HepG2 (cell line): Measurements from ENCODE around the gene ZNF189. TPM values are rescaled to one million over a fixed set of nuclear protein-coding genes. Genes with fewer than 3 reads are reported as not detected.
A peak's percentile ranks its signal among the peaks of the same experiment; 100 is the strongest.

ENCODE experiments used
- CHD4 ChIP-seq: fragments of 200-600 bp; sonication (generic); IDR thresholded peaks from 2 replicates; pipeline ENCODE4 v1.7.0; 2017; ENCODE audit warnings: mild to moderate bottlenecking, low read length, borderline replicate concordance
- EEA1 ChIP-seq: sonication (generic); formaldehyde crosslinking; IDR thresholded peaks from 2 replicates; pipeline ENCODE4 v1.5.1; 2020; ENCODE audit warnings: mild to moderate bottlenecking, missing genetic modification reagents, borderline replicate concordance
- FIP1L1 ChIP-seq: fragments of 200-400 bp; formaldehyde crosslinking; IDR thresholded peaks from 2 replicates; pipeline ENCODE4 v1.6.1; 2018; ENCODE audit warnings: low read depth, mild to moderate bottlenecking, low read length, moderate library complexity, borderline replicate concordance; ENCODE audit not compliant: insufficient read depth
- FOXM1 ChIP-seq: sonication (generic); formaldehyde crosslinking; IDR thresholded peaks from 2 replicates; pipeline ENCODE4 v1.5.0; 2020; ENCODE audit warnings: missing genetic modification reagents
- KLF15 ChIP-seq: sonication (generic); formaldehyde crosslinking; IDR thresholded peaks from 2 replicates; pipeline ENCODE4 v1.8.1; 2023; ENCODE audit warnings: borderline replicate concordance, mild to moderate bottlenecking, inconsistent platforms, missing genetic modification reagents, mixed read lengths
- MXD1 ChIP-seq: sonication (generic); formaldehyde crosslinking; IDR thresholded peaks from 2 replicates; pipeline ENCODE4 v1.4.0; 2020; ENCODE audit warnings: mild to moderate bottlenecking, missing genetic modification reagents
- NFKB2 ChIP-seq: sonication (generic); formaldehyde crosslinking; IDR thresholded peaks from 2 replicates; pipeline ENCODE4 v1.4.0; 2020; ENCODE audit warnings: missing genetic modification reagents, borderline replicate concordance
- REL ChIP-seq: sonication (generic); formaldehyde crosslinking; conservative IDR thresholded peaks from 2 replicates; pipeline ENCODE4 v1.8.0; 2022; ENCODE audit warnings: mild to moderate bottlenecking, missing genetic modification reagents, moderate library complexity
- SKI ChIP-seq: fragments of 450-650 bp; IDR thresholded peaks from one replicate; pipeline ENCODE4 v1.6.1; 2018; ENCODE audit warnings: mild to moderate bottlenecking; ENCODE audit not compliant: partially characterized antibody
- SOX6 ChIP-seq, 2 experiments: fragments of 450-650 bp in 1 of 2; sonication (generic) in 1 of 2; formaldehyde crosslinking in 1 of 2; IDR thresholded peaks; 2 replicates each; pipeline versions ENCODE4 v1.4.0 to v1.6.1; 2017 to 2020; ENCODE audit warnings: antibody characterized with exemption in 1 of 2, mild to moderate bottlenecking in 1 of 2, missing genetic modification reagents in 1 of 2
- TEAD3 ChIP-seq: optimal IDR thresholded peaks from 2 replicates; pipeline ENCODE3; 2016; ENCODE audit warnings: borderline replicate concordance
- ZFY ChIP-seq: sonication (generic); formaldehyde crosslinking; IDR thresholded peaks from 2 replicates; pipeline ENCODE4 v1.4.0; 2020; ENCODE audit warnings: missing genetic modification reagents
- ZNF264 ChIP-seq: sonication (generic); formaldehyde crosslinking; IDR thresholded peaks from 2 replicates; pipeline ENCODE4 v1.4.0; 2020; ENCODE audit warnings: missing genetic modification reagents
- ZNF292 ChIP-seq: sonication (generic); formaldehyde crosslinking; IDR thresholded peaks from 2 replicates; pipeline ENCODE4 v1.8.1; 2022; ENCODE audit warnings: mild to moderate bottlenecking, low read depth, missing genetic modification reagents, borderline replicate concordance
- ZNF329 ChIP-seq: sonication (generic); formaldehyde crosslinking; IDR thresholded peaks from 2 replicates; pipeline ENCODE4 v1.9.0; 2021; ENCODE audit warnings: low read depth, mild to moderate bottlenecking, missing genetic modification reagents
- ZNF335 ChIP-seq: sonication (generic); formaldehyde crosslinking; IDR thresholded peaks from 2 replicates; pipeline ENCODE4 v1.4.0; 2020; ENCODE audit warnings: missing genetic modification reagents
- ZNF629 ChIP-seq: sonication (generic); formaldehyde crosslinking; conservative IDR thresholded peaks from 2 replicates; pipeline ENCODE4 v1.5.0; 2020; ENCODE audit warnings: missing genetic modification reagents
- ZNF672 ChIP-seq: sonication (generic); formaldehyde crosslinking; IDR thresholded peaks from 2 replicates; pipeline ENCODE4 v1.8.1; 2022; ENCODE audit warnings: missing genetic modification reagents
- ZNF792 ChIP-seq: IDR thresholded peaks from 2 replicates; pipeline ENCODE4 v1.6.1; 2016
- ZSCAN22 ChIP-seq: sonication (generic); formaldehyde crosslinking; IDR thresholded peaks from 2 replicates; pipeline ENCODE4 v1.4.0; 2020; ENCODE audit warnings: mild to moderate bottlenecking, missing genetic modification reagents
- polyA plus RNA-seq, 8 experiments: library from polyadenylated mRNA; depleted of rRNA in 3 of 8; stranded (reverse) in 7 of 8; unstranded in 1 of 8; fragments of >200 nt; fragmentation: Illumina TruSeq in 4 of 8; extraction: Trizol in 4 of 8; gene quantifications; 2 replicates each; pipeline versions ENCODE4 v1.2.1 to v1.2.3, GENCODE V29; 2011 to 2016; ENCODE audit warnings: low read depth in 4 of 8, missing spikeins in 1 of 8, mixed read lengths in 1 of 8; ENCODE audit not compliant: insufficient read depth in 1 of 8
- total RNA-seq, 5 experiments: library from RNA; depleted of rRNA; stranded (reverse); fragments of >200 nt; fragmentation: Illumina TruSeq; extraction: Trizol; gene quantifications; 2 replicates each; pipeline ENCODE4 v1.2.3, GENCODE V29; 2016; ENCODE audit warnings: low read depth in 1 of 5
- TF ChIP-seq, protein P1 (sequence below): sonication (generic); formaldehyde crosslinking; IDR thresholded peaks from 2 replicates; pipeline ENCODE4 v1.8.1; 2023; ENCODE audit warnings: mild to moderate bottlenecking, missing genetic modification reagents
- TF ChIP-seq, protein P2 (sequence below): IDR thresholded peaks from 2 replicates; pipeline ENCODE4 v1.6.1; 2016; ENCODE audit warnings: low read depth
- TF ChIP-seq, protein P3 (sequence below): sonication (generic); formaldehyde crosslinking; IDR thresholded peaks from 2 replicates; pipeline ENCODE4 v1.4.0; 2020; ENCODE audit warnings: mild to moderate bottlenecking, missing genetic modification reagents, borderline replicate concordance
- TF ChIP-seq, protein P4 (sequence below): sonication (generic); formaldehyde crosslinking; IDR thresholded peaks from 2 replicates; pipeline ENCODE4 v1.4.0; 2020; ENCODE audit warnings: mild to moderate bottlenecking, missing genetic modification reagents

ZNF189 gene
- total and polyA plus RNA-seq, 2 of the 13 experiments (the other 11 are each of a cell fraction or from before 2014, with no cell fraction given) = 8.4 to 50.0 TPM

DNA sequence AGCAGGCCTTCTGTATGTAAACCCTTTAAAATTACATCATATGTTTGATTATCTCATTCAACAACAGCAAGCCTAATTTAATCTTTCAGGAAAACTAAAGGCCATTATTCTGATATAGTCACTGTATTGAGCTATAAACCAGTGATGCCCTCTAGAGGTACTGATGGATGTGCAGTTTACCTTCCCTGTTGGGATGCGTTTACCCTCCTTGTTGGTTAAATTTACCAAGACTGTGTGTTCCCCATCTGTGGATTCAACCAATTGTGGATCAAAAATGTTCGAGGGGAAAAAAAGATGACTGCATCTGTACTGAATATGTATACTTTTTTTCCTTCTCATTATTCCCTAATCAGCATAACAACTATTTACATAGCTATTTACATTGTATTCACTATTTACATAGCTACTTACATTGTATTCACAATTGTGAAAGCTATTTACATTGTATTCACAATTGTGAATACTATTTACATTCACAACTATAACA is 10.1 kb upstream of the ZNF189 start (continued):
- TF ChIP-seq MXD1 = no peak
- no peak for TF ChIP-seq ZNF672 (CRISPR knock-in tag)
- 0 out of 2 replicates have a peak, but pooled peaks have one; percentile 25 for TF ChIP-seq ZNF264
- TF ChIP-seq ZNF335 (CRISPR knock-in tag) = no peak
- TF ChIP-seq, protein P1, sequence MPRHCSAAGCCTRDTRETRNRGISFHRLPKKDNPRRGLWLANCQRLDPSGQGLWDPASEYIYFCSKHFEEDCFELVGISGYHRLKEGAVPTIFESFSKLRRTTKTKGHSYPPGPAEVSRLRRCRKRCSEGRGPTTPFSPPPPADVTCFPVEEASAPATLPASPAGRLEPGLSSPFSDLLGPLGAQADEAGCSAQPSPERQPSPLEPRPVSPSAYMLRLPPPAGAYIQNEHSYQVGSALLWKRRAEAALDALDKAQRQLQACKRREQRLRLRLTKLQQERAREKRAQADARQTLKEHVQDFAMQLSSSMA = no peak
- no peak for TF ChIP-seq ZNF629 (CRISPR knock-in tag)
- TF ChIP-seq, protein P2, sequence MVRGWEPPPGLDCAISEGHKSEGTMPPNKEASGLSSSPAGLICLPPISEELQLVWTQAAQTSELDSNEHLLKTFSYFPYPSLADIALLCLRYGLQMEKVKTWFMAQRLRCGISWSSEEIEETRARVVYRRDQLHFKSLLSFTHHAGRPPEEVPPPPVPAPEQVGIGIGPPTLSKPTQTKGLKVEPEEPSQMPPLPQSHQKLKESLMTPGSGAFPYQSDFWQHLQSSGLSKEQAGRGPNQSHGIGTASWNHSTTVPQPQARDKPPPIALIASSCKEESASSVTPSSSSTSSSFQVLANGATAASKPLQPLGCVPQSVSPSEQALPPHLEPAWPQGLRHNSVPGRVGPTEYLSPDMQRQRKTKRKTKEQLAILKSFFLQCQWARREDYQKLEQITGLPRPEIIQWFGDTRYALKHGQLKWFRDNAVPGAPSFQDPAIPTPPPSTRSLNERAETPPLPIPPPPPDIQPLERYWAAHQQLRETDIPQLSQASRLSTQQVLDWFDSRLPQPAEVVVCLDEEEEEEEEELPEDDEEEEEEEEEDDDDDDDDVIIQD (CRISPR knock-in tag) = 0 out of 2 replicates have a peak, but pooled peaks have one; percentile 24
- TF ChIP-seq, protein P3, sequence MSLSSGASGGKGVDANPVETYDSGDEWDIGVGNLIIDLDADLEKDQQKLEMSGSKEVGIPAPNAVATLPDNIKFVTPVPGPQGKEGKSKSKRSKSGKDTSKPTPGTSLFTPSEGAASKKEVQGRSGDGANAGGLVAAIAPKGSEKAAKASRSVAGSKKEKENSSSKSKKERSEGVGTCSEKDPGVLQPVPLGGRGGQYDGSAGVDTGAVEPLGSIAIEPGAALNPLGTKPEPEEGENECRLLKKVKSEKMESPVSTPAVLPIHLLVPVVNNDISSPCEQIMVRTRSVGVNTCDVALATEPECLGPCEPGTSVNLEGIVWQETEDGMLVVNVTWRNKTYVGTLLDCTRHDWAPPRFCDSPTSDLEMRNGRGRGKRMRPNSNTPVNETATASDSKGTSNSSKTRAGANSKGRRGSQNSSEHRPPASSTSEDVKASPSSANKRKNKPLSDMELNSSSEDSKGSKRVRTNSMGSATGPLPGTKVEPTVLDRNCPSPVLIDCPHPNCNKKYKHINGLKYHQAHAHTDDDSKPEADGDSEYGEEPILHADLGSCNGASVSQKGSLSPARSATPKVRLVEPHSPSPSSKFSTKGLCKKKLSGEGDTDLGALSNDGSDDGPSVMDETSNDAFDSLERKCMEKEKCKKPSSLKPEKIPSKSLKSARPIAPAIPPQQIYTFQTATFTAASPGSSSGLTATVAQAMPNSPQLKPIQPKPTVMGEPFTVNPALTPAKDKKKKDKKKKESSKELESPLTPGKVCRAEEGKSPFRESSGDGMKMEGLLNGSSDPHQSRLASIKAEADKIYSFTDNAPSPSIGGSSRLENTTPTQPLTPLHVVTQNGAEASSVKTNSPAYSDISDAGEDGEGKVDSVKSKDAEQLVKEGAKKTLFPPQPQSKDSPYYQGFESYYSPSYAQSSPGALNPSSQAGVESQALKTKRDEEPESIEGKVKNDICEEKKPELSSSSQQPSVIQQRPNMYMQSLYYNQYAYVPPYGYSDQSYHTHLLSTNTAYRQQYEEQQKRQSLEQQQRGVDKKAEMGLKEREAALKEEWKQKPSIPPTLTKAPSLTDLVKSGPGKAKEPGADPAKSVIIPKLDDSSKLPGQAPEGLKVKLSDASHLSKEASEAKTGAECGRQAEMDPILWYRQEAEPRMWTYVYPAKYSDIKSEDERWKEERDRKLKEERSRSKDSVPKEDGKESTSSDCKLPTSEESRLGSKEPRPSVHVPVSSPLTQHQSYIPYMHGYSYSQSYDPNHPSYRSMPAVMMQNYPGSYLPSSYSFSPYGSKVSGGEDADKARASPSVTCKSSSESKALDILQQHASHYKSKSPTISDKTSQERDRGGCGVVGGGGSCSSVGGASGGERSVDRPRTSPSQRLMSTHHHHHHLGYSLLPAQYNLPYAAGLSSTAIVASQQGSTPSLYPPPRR (CRISPR knock-in tag) = 0 out of 2 replicates have a peak, but pooled peaks have one; percentile 48
- no peak for TF ChIP-seq ZSCAN22 (CRISPR knock-in tag)
- no peak for TF ChIP-seq ZNF292 (CRISPR knock-in tag)
- no peak for TF ChIP-seq NFKB2 (CRISPR knock-in tag)
- no peak for TF ChIP-seq SKI
- TF ChIP-seq SOX6 (IDR thresholded peaks at IDR 0.05) = no peak
- peak; percentile 78 for TF ChIP-seq SOX6 (CRISPR knock-in tag; IDR thresholded peaks at IDR 0.05)
- no peak for TF ChIP-seq KLF15 (CRISPR knock-in tag)
- no peak for TF ChIP-seq FIP1L1
- TF ChIP-seq, protein P4, sequence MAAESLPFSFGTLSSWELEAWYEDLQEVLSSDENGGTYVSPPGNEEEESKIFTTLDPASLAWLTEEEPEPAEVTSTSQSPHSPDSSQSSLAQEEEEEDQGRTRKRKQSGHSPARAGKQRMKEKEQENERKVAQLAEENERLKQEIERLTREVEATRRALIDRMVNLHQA = no peak
- TF ChIP-seq CHD4 = peak; percentile 64; the same call in 1 of the 2 replicates
- no peak for TF ChIP-seq TEAD3 (CRISPR knock-in tag)
- no peak for TF ChIP-seq REL
- no peak for TF ChIP-seq EEA1 (CRISPR knock-in tag)
- no peak for TF ChIP-seq ZNF329 (CRISPR knock-in tag)
- no peak for TF ChIP-seq FOXM1 (CRISPR knock-in tag)
- no peak for TF ChIP-seq ZFY (CRISPR knock-in tag)
- 0 out of 2 replicates have a peak, but pooled peaks have one; percentile 57 for TF ChIP-seq ZNF792
